Breast epithelium (tissue), 4 donors: ENCODE measurements around the gene MXRA5. TPM values are rescaled to one million over a fixed set of nuclear protein-coding genes. Genes with fewer than 3 reads are reported as not detected.

Experiments used
- DNase-seq, 2 donors: peaks; one replicate each; pipeline ENCODE4 v3.0.0-alpha.2; 2019; ENCODE audit warnings: low spot score in 2 of 2
- H3K27ac ChIP-seq, 2 donors: fragments of 200-600 bp; sonication (generic) in 1 of 2; one replicate each; pipeline ENCODE4 v1.5.1; 2016 to 2019; ENCODE audit warnings: mild to moderate bottlenecking in 1 of 2
- H3K27me3 ChIP-seq, 2 donors: fragments of 200-600 bp; sonication (generic) in 1 of 2; one replicate each; pipeline versions ENCODE4 v1.5.1 to v1.6.0; 2017 to 2019; ENCODE audit warnings: control low read depth in 1 of 2, mild to moderate bottlenecking in 1 of 2
- H3K36me3 ChIP-seq: fragments of 200-600 bp; one replicate; pipeline ENCODE4 v1.5.1; 2019
- H3K4me1 ChIP-seq, 2 donors: fragments of 200-600 bp; sonication (generic); one replicate each; pipeline ENCODE4 v1.5.1; 2016 to 2019; ENCODE audit warnings: control low read depth in 1 of 2
- H3K4me3 ChIP-seq, 3 donors: fragments of 200-600 bp; sonication (generic); 1 replicate in 2 of 3; 2 replicates in 1 of 3; pipeline ENCODE4 v1.5.1; 2016 to 2019; ENCODE audit warnings: mild to moderate bottlenecking in 3 of 3, moderate library complexity in 2 of 3
- H3K9me3 ChIP-seq, 2 donors: fragments of 200-600 bp; sonication (generic) in 1 of 2; one replicate each; pipeline ENCODE4 v1.5.1; 2016 to 2019; ENCODE audit warnings: control low read depth in 1 of 2
- POLR2A ChIP-seq: fragments of 450-650 bp; IDR thresholded peaks from one replicate; pipeline ENCODE4 v1.6.1; 2016; ENCODE audit warnings: antibody characterized with exemption, mild to moderate bottlenecking, moderate library complexity
- POLR2AphosphoS5 ChIP-seq, 3 donors: sonication (generic); formaldehyde crosslinking; IDR thresholded peaks; one replicate each; pipeline ENCODE4 v1.6.1; 2017; ENCODE audit warnings: antibody characterized with exemption in 3 of 3
- intact Hi-C: fragments of 100-400 bp; cut with DNase I; formaldehyde crosslinking; loops from one replicate; pipeline ENCODE4 v1.15.1; 2023; ENCODE audit warnings: low total_unique reads
- total RNA-seq, 3 donors: library from RNA; depleted of rRNA; stranded (reverse); fragments of >200 nt; gene quantifications; one replicate each; pipeline ENCODE4 v1.1.0, GENCODE V29; 2016
- TF ChIP-seq, protein P1 (sequence below), 3 donors: fragments of 450-650 bp; IDR thresholded peaks; one replicate each; pipeline ENCODE4 v1.5.1; 2016 to 2017; ENCODE audit warnings: antibody characterized with exemption in 3 of 3, mild to moderate bottlenecking in 3 of 3, moderate library complexity in 3 of 3

The MXRA5 gene
- total RNA-seq, 3 donors from 2014 or later: 2.1 to 6.6 (median 2.9) TPM

DNA sequence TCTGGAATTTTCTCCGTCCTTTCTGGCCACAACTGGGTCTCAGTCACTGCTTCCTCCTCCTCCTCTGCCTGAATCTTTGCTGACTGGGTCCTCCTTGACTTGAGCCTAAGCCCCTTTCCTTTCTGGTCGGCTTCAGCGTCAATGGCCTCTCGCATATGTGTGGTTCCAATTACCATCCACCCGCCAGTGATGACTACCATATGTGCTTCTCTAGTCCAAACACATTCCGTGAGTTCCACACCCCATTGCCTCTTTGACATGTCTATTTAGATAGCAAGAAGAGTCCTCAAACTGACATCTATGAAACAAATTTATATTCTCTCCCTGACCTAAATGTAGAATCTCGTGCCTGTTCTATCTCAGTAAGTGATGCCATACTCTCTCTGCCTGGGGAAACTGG lies 19.8 kb downstream of the MXRA5 start:
- peaks cover 0 to 6% of the 10 kb centered on the region in 2 donors for H3K9me3 ChIP-seq
- DNase-seq: no peak
- intact Hi-C loops: no loop called here
- TF ChIP-seq, protein P1, sequence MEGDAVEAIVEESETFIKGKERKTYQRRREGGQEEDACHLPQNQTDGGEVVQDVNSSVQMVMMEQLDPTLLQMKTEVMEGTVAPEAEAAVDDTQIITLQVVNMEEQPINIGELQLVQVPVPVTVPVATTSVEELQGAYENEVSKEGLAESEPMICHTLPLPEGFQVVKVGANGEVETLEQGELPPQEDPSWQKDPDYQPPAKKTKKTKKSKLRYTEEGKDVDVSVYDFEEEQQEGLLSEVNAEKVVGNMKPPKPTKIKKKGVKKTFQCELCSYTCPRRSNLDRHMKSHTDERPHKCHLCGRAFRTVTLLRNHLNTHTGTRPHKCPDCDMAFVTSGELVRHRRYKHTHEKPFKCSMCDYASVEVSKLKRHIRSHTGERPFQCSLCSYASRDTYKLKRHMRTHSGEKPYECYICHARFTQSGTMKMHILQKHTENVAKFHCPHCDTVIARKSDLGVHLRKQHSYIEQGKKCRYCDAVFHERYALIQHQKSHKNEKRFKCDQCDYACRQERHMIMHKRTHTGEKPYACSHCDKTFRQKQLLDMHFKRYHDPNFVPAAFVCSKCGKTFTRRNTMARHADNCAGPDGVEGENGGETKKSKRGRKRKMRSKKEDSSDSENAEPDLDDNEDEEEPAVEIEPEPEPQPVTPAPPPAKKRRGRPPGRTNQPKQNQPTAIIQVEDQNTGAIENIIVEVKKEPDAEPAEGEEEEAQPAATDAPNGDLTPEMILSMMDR (IDR thresholded peaks at IDR 0.05): no peak
- TF ChIP-seq POLR2A (no peak), POLR2AphosphoS5 (IDR thresholded peaks at IDR 0.05) (no peak)
- no peaks in the 10 kb centered on the region for H3K27me3 ChIP-seq
- no peak overlapping the region for H3K27ac ChIP-seq
- H3K4me3 ChIP-seq: no peak overlapping the region
- no peaks in the 10 kb centered on the region for H3K36me3 ChIP-seq
- H3K4me1 ChIP-seq: no peaks in the 10 kb centered on the region

DNA sequence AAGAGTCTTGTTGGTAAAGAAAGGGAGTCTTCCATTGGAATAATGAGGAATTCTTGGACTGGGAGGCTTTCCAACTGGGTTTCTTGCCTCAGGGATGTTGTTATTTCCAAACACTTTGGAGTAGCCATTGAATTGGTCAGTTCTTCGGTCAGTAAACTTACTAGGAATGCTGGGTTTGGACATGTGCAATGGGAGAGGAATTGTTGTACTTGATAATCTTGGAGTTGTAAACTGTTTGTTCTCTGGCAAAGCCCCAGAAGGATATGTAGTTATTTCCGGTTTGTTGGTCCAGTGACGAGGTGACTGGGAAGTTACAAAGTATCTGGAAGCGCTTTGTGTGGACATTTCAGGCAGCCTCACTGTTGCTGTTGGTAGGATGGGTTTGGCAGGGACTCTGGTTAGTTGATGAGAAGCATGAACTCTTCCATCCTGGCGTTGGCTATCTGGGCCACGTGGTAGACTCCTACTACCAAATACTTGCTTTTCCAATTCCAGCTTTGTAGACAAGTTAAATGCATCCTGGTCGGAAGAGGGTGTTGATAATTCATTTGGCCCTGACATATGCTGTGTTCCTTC lies 25.9 kb downstream of the MXRA5 start:
- peaks cover 0 to 17% of the 10 kb centered on the region in 2 donors for H3K9me3 ChIP-seq
- H3K4me1 ChIP-seq: no peaks in the 10 kb centered on the region
- no peak for DNase-seq
- TF ChIP-seq, protein P1 (IDR thresholded peaks at IDR 0.05): no peak
- TF ChIP-seq POLR2AphosphoS5 (IDR thresholded peaks at IDR 0.05) (no peak), POLR2A (no peak)
- H3K4me3 ChIP-seq: no peak overlapping the region
- no peaks in the 10 kb centered on the region for H3K27me3 ChIP-seq
- intact Hi-C loops: no loop called here
- H3K36me3 ChIP-seq: no peaks in the 10 kb centered on the region
- no peak overlapping the region for H3K27ac ChIP-seq

DNA sequence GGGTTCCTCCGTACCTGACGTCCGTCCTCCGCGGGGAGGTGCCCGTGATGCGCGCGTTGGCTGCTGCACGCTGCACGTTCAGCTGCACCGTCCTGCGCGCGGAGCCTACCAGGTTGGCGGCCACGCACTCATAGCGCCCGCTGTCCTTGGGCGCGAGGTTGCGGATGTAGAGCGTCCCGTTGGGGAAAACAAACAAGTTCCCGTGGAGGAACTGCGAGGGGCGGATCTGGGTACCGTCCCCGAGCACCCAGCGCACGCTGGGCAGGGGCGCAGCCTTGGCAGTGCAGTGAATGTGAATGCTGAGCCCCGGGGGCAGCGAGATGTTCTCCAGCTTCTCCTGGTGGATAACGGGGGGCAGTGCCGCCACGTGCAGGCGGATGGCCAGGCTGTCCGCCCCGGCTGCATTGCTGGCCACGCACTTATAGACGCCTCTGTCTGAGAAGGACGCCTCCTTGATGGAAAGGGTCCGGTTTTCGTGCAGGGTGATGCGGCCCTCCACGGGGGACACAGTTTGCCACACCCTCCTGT lies 29.2 kb downstream of the MXRA5 start:
- no peak for DNase-seq
- TF ChIP-seq, protein P1 (IDR thresholded peaks at IDR 0.05): no peak
- TF ChIP-seq POLR2A: no peak
- no peak for TF ChIP-seq POLR2AphosphoS5 (IDR thresholded peaks at IDR 0.05)

DNA sequence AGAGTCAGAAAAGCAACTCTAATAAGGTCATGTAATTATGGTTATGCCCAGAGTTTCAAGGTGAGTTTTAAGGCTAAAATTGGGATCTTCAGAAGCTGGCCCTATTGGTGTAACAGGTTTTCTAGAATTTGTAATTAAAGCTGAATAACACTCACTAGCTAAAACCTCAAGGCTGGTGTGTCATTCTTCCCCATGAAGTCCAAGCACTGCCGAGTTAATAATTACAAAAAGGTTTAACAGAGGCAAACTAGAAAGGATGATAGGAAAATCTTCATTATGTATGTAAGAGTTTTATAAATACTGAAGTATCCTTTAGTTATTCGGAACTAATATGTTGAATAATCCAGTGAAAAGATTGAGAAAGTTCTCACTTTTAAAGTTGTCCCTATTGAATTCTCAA lies 34.3 kb downstream of the MXRA5 start:
- DNase-seq: no peak
- H3K36me3 ChIP-seq: no peaks in the 10 kb centered on the region
- H3K9me3 ChIP-seq: peaks cover 0 to 9% of the 10 kb centered on the region in 2 donors
- intact Hi-C loops: loop anchor here (2.0 kb wide), 1 partner anchor 37 kb away; no protein-coding TSS in a partner anchor
- H3K27ac ChIP-seq: no peak overlapping the region
- no peaks in the 10 kb centered on the region for H3K4me1 ChIP-seq
- H3K27me3 ChIP-seq: no peaks in the 10 kb centered on the region
- TF ChIP-seq POLR2A: no peak
- TF ChIP-seq POLR2AphosphoS5 (IDR thresholded peaks at IDR 0.05): no peak
- TF ChIP-seq, protein P1 (IDR thresholded peaks at IDR 0.05): no peak
- H3K4me3 ChIP-seq: no peak overlapping the region

More for the DNA sequence above, 29.2 kb downstream of the MXRA5 start:
- intact Hi-C loops: no loop called here
- H3K27me3 ChIP-seq: no peaks in the 10 kb centered on the region
- H3K4me1 ChIP-seq: no peaks in the 10 kb centered on the region
- H3K36me3 ChIP-seq: no peaks in the 10 kb centered on the region
- H3K27ac ChIP-seq: no peak overlapping the region
- H3K9me3 ChIP-seq: peaks cover 0 to 14% of the 10 kb centered on the region in 2 donors
- no peak overlapping the region for H3K4me3 ChIP-seq

DNA sequence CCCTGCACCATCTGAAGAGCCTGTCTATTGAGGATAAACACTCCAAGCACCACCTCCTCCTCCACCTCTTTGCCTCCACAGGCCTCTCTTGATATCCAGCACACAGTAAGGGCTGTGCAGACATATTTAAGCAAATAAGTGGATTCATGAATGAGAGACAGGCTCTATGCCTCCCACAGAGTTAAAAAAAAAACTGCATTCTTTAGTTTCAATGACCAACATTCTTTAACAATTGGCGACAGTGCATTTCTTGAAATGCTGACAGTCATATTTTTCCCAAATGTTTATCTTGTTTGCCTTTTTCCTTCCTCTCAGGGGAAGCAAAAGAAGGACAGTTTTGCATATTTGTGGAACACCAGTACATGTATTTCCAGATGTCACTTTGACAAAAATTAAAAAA lies 38.6 kb downstream of the MXRA5 start:
- H3K36me3 ChIP-seq: no peaks in the 10 kb centered on the region
- TF ChIP-seq POLR2A (no peak), POLR2AphosphoS5 (IDR thresholded peaks at IDR 0.05) (no peak)
- TF ChIP-seq, protein P1 (IDR thresholded peaks at IDR 0.05): no peak
- no peak overlapping the region for H3K27ac ChIP-seq
- H3K4me1 ChIP-seq: no peaks in the 10 kb centered on the region
- no peaks in the 10 kb centered on the region for H3K27me3 ChIP-seq
- H3K4me3 ChIP-seq: no peak overlapping the region
- no peak for DNase-seq
- intact Hi-C loops: no loop called here
- H3K9me3 ChIP-seq: peaks cover 0 to 5% of the 10 kb centered on the region in 2 donors
